Endothelial cell (in vitro differentiated cells): ENCODE measurements around the gene RFX7. TPM values are rescaled to one million over a fixed set of nuclear protein-coding genes. Genes with fewer than 3 reads are reported as not detected.
"Not testable (repeated sequence)": the region's sequence is repeated elsewhere in the genome, so short reads cannot be mapped to it uniquely, and the experiment has no call there.

Experiments used
- DNase-seq: peaks from one replicate; pipeline ENCODE4 v3.0.0; 2021; ENCODE audit warnings: low spot score
- H3K27ac Mint-ChIP-seq: one replicate; pipeline ENCODE4 v1.8.0; 2021; ENCODE audit warnings: mixed read lengths, inconsistent platforms; ENCODE audit not compliant: unreplicated experiment
- H3K27me3 Mint-ChIP-seq: one replicate; pipeline ENCODE4 v1.8.0; 2021; ENCODE audit warnings: mild to moderate bottlenecking, moderate library complexity, mixed read lengths, inconsistent platforms; ENCODE audit not compliant: unreplicated experiment
- H3K36me3 Mint-ChIP-seq: one replicate; pipeline ENCODE4 v1.8.0; 2021; ENCODE audit warnings: mild to moderate bottlenecking, low read depth, mixed read lengths, inconsistent platforms; ENCODE audit not compliant: unreplicated experiment
- H3K4me1 Mint-ChIP-seq: one replicate; pipeline ENCODE4 v1.8.0; 2021; ENCODE audit warnings: mild to moderate bottlenecking, mixed read lengths, inconsistent platforms; ENCODE audit not compliant: unreplicated experiment
- H3K4me3 Mint-ChIP-seq: one replicate; pipeline ENCODE4 v1.8.0; 2021; ENCODE audit warnings: mild to moderate bottlenecking, mixed read lengths, inconsistent platforms; ENCODE audit not compliant: unreplicated experiment
- H3K9me3 Mint-ChIP-seq: one replicate; pipeline ENCODE4 v1.8.0; 2021; ENCODE audit warnings: mixed read lengths, inconsistent platforms; ENCODE audit not compliant: unreplicated experiment
- CTCF ChIP-seq: fragments of 200-600 bp; sonication (generic); IDR thresholded peaks from one replicate; pipeline ENCODE4 v1.5.0; 2021; ENCODE audit warnings: antibody characterized with exemption; ENCODE audit not compliant: unreplicated experiment
- total RNA-seq: library from RNA; stranded (reverse); fragmentation: NEBNext Ultra II Directional; extraction: Animal tissue kit (Norgen Biotek cat#: 25700); gene quantifications from one replicate; pipeline ENCODE4 v1.2.1, GENCODE V29; 2021; ENCODE audit not compliant: unreplicated experiment

The RFX7 gene
- total RNA-seq, 1 donor from 2014 or later: 37.7 TPM

GRCh38 chr15:56207711-56208110 lies 36.0 kb downstream of the RFX7 start:
- Mint-ChIP-seq H3K4me3 (no peak overlapping the region), H3K27ac (no peak overlapping the region), H3K27me3 (no peaks in the 10 kb centered on the region), H3K4me1 (peaks cover 15% of the 10 kb centered on the region), H3K36me3 (peaks cover 10% of the 10 kb centered on the region), H3K9me3 (no peaks in the 10 kb centered on the region)
- DNase-seq: no peak
- no peak for TF ChIP-seq CTCF

GRCh38 chr15:56207092-56207491 lies 36.6 kb downstream of the RFX7 start:
- no peak for TF ChIP-seq CTCF
- Mint-ChIP-seq H3K27ac (no peak overlapping the region), H3K36me3 (peaks cover 6% of the 10 kb centered on the region), H3K27me3 (no peaks in the 10 kb centered on the region), H3K9me3 (no peaks in the 10 kb centered on the region), H3K4me1 (peaks cover 15% of the 10 kb centered on the region), H3K4me3 (no peak overlapping the region)
- DNase-seq: no peak

- Mint-ChIP-seq H3K27me3 (peaks cover 1% of the 10 kb centered on the region), H3K4me1 (peaks cover 15% of the 10 kb centered on the region), H3K9me3 (no peaks in the 10 kb centered on the region), H3K36me3 (no peaks in the 10 kb centered on the region), H3K27ac (peak overlapping the region; percentile 72), H3K4me3 (no peak overlapping the region)
- DNase-seq: no peak
- TF ChIP-seq CTCF: no peak
Measured at GRCh38 chr15:56205061-56205876, 38.4 kb downstream of the RFX7 start.

- not testable (repeated sequence) for H3K36me3 Mint-ChIP-seq, H3K27ac Mint-ChIP-seq
Measured at GRCh38 chr15:56203312-56203922, 40.3 kb downstream of the RFX7 start.

GRCh38 chr15:56202701-56203100 lies 41.0 kb downstream of the RFX7 start:
- no peaks in the 10 kb centered on the region for H3K9me3 Mint-ChIP-seq
- H3K27me3 Mint-ChIP-seq: peaks cover 2% of the 10 kb centered on the region
- DNase-seq: no peak
- peaks cover 15% of the 10 kb centered on the region for H3K4me1 Mint-ChIP-seq
- no peak overlapping the region for H3K27ac Mint-ChIP-seq
- no peak for TF ChIP-seq CTCF
- H3K36me3 Mint-ChIP-seq: no peaks in the 10 kb centered on the region
- no peak overlapping the region for H3K4me3 Mint-ChIP-seq

More at GRCh38 chr15:56203312-56203922, 40.3 kb downstream of the RFX7 start:
- H3K9me3 Mint-ChIP-seq, DNase-seq, H3K27me3 Mint-ChIP-seq, H3K4me3 Mint-ChIP-seq: not testable (repeated sequence)
- H3K4me1 Mint-ChIP-seq: peaks cover 15% of the 10 kb centered on the region
